K562 (cell line): Measurements from ENCODE around the gene CDK11B. TPM values are rescaled to one million over a fixed set of nuclear protein-coding genes. Genes with fewer than 3 reads are reported as not detected.

ENCODE experiments used
- C11orf30 ChIP-seq: fragments of 450-650 bp; IDR thresholded peaks from 2 replicates; pipeline ENCODE4 v1.6.1; 2016; ENCODE audit warnings: low read depth, mild to moderate bottlenecking
- CTBP1 ChIP-seq: fragments of 450-650 bp; IDR thresholded peaks from 2 replicates; pipeline ENCODE4 v1.6.1; 2016; ENCODE audit warnings: borderline replicate concordance
- EP400 ChIP-seq: fragments of 450-650 bp; IDR thresholded peaks from 2 replicates; pipeline ENCODE4 v1.6.1; 2017; ENCODE audit warnings: antibody characterized with exemption, mild to moderate bottlenecking, moderate library complexity
- ETV5 ChIP-seq: sonication (generic); formaldehyde crosslinking; IDR thresholded peaks from 2 replicates; pipeline ENCODE4 v1.4.0; 2020; ENCODE audit warnings: low read depth, mild to moderate bottlenecking, missing genetic modification reagents
- FOXK2 ChIP-seq, 2 experiments: fragments of 450-650 bp; IDR thresholded peaks in 1 of 2; conservative IDR thresholded peaks in 1 of 2; 2 replicates each; pipeline ENCODE4 v1.6.1; 2016; ENCODE audit warnings: low read depth in 2 of 2, mild to moderate bottlenecking in 1 of 2
- GABPA ChIP-seq: fragments of 200-800 bp; sonication (Bioruptor generic); conservative IDR thresholded peaks from 2 replicates; pipeline ENCODE4 v1.6.1; 2016; ENCODE audit warnings: low read depth, missing genetic modification characterization, missing compliant biosample characterization
- HCFC1 ChIP-seq: IDR thresholded peaks from 2 replicates; pipeline ENCODE4 v1.6.1; 2012; ENCODE audit warnings: low read depth, low read length, improper control_type of control experiment
- NCOA2 ChIP-seq, 2 experiments: fragments of 450-650 bp; IDR thresholded peaks; 2 replicates each; pipeline ENCODE4 v1.6.1; 2018; ENCODE audit warnings: mild to moderate bottlenecking in 2 of 2, moderate library complexity in 1 of 2; ENCODE audit not compliant: partially characterized antibody in 2 of 2
- NFIC ChIP-seq: fragments of 450-650 bp; IDR thresholded peaks from 2 replicates; pipeline ENCODE4 v1.6.1; 2017; ENCODE audit warnings: mild to moderate bottlenecking, inconsistent platforms
- NR2C1 ChIP-seq, 2 experiments: fragments of 450-650 bp; IDR thresholded peaks; 2 replicates each; pipeline ENCODE4 v1.6.1; 2017; ENCODE audit warnings: mild to moderate bottlenecking in 2 of 2, antibody characterized with exemption in 1 of 2, inconsistent platforms in 1 of 2, missing compliant biosample characterization in 1 of 2, missing genetic modification characterization in 1 of 2
- NRF1 ChIP-seq, 2 experiments: fragments of 450-650 bp; IDR thresholded peaks in 1 of 2; conservative IDR thresholded peaks in 1 of 2; 2 replicates each; pipeline ENCODE4 v1.6.1; 2014; ENCODE audit warnings: mild to moderate bottlenecking in 2 of 2
- ZKSCAN1 ChIP-seq: fragments of 150-350 bp; IDR thresholded peaks from 2 replicates; pipeline ENCODE4 v1.6.1; 2016; ENCODE audit warnings: low read depth, low read length
- ZSCAN29 ChIP-seq: fragments of 450-650 bp; IDR thresholded peaks from 2 replicates; pipeline ENCODE4 v1.6.1; 2017
- polyA plus RNA-seq, 8 experiments: library from polyadenylated mRNA; depleted of rRNA in 4 of 8; stranded (reverse) in 5 of 8; unstranded in 3 of 8; fragments of >200 nt; fragmentation: Nextera tagmentation in 2 of 8; fragmentation: Illumina TruSeq in 1 of 8; extraction: Ambion mirVana in 2 of 8; extraction: Trizol in 1 of 8; gene quantifications; 2 replicates each; pipeline versions ENCODE4 v1.2.1 to v1.2.3, GENCODE V29; 2011 to 2014; ENCODE audit warnings: inconsistent platforms in 1 of 8, missing spikeins in 1 of 8
- total RNA-seq, 7 experiments: library from RNA; depleted of rRNA in 6 of 7; stranded (reverse); fragments of >200 nt in 6 of 7; fragmentation: Illumina TruSeq in 2 of 7; extraction: Trizol in 2 of 7; gene quantifications; 2 replicates each; pipeline versions ENCODE4 v1.2.1 to v1.2.3, GENCODE V29; 2011 to 2021; ENCODE audit warnings: low replicate concordance in 1 of 7
- TF ChIP-seq, protein P1 (sequence below): sonication (generic); formaldehyde crosslinking; IDR thresholded peaks from 2 replicates; pipeline ENCODE4 v1.8.1; 2023; ENCODE audit warnings: mild to moderate bottlenecking, missing genetic modification reagents
- TF ChIP-seq, protein P2 (sequence below): fragments of 250-450 bp; sonication (Bioruptor Pico); IDR thresholded peaks from 2 replicates; pipeline ENCODE4 v1.4.0; 2020; ENCODE audit warnings: borderline replicate concordance

The CDK11B gene
- total and polyA plus RNA-seq, 9 of the 15 experiments (the other 6 are each of a cell fraction or from before 2014, with no cell fraction given), result 2.8 to 52.2 (median 19.5) TPM

DNA sequence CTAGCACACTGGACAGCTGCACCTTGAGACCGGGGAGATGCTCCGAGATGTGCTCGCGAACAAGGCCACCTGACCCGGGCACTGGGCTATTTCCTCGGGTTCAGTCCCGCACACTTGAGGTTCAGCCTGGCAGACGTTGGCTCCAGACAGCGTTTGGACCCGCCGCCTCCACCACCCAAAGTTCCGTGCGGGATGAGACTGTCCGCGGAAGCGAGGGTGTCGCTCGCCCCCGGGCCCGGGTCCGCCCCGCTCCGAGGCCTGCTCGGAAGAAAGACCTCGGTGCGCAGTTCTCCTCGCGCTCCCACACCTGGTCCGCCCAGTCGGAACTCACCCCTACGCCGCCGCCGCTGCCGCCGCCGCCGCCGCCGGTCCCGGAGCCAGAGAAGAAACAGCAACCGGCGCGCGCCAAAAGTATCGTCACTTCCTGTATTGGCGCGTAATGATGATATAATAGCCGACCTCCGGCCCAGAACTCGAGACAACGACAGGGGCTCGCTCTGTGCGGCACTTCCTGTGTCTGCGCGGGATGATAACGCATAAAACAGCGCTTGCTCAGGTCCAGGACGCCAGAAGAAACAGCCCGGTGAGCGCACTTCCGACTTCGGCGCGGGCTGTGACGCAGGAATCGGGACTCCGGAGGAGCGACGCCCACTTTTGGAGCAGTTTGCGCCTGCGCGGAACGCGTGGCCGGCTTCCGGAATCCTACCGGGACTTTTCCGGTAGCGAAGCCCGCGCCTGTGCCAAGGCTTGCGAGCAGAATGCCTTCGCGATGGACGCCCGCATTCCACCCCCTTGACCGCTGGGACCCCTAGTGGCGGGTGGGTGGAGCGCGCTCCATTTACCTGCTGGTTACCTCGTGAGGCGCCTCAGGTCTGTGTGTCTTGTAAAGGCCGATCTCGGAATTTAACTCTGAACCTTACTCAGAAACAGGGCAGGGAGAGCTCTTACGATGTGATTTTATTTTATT, at the start of gene CDK11B (continued):
- TF ChIP-seq FOXK2 (conservative IDR thresholded peaks at IDR 0.05 in 1 of 2, IDR thresholded peaks at IDR 0.05 in 1 of 2; ENCODE audit: low read depth in 2 of 2), result peak; percentile 96 to 99
- TF ChIP-seq, protein P1, sequence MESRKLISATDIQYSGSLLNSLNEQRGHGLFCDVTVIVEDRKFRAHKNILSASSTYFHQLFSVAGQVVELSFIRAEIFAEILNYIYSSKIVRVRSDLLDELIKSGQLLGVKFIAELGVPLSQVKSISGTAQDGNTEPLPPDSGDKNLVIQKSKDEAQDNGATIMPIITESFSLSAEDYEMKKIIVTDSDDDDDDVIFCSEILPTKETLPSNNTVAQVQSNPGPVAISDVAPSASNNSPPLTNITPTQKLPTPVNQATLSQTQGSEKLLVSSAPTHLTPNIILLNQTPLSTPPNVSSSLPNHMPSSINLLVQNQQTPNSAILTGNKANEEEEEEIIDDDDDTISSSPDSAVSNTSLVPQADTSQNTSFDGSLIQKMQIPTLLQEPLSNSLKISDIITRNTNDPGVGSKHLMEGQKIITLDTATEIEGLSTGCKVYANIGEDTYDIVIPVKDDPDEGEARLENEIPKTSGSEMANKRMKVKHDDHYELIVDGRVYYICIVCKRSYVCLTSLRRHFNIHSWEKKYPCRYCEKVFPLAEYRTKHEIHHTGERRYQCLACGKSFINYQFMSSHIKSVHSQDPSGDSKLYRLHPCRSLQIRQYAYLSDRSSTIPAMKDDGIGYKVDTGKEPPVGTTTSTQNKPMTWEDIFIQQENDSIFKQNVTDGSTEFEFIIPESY (CRISPR knock-in tag), result peak; percentile 80
- peak; percentile 85 for TF ChIP-seq HCFC1
- TF ChIP-seq ZKSCAN1, result peak; percentile 61; the same call in 1 of the 2 replicates
- peak; percentile 66; the same call in 1 of the 2 replicates for TF ChIP-seq CTBP1
- peak; percentile 93 to 94 for TF ChIP-seq NRF1 (conservative IDR thresholded peaks at IDR 0.05 in 1 of 2, IDR thresholded peaks at IDR 0.05 in 1 of 2)
- TF ChIP-seq, protein P2, sequence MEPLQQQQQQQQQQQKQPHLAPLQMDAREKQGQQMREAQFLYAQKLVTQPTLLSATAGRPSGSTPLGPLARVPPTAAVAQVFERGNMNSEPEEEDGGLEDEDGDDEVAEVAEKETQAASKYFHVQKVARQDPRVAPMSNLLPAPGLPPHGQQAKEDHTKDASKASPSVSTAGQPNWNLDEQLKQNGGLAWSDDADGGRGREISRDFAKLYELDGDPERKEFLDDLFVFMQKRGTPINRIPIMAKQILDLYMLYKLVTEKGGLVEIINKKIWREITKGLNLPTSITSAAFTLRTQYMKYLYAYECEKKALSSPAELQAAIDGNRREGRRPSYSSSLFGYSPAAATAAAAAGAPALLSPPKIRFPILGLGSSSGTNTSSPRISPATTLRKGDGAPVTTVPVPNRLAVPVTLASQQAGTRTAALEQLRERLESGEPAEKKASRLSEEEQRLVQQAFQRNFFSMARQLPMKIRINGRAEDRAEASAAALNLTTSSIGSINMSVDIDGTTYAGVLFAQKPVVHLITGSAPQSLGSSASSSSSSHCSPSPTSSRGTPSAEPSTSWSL (CRISPR knock-in tag), result 0 out of 2 replicates have a peak, but pooled peaks have one; percentile 23
- TF ChIP-seq NCOA2 (IDR thresholded peaks at IDR 0.05; ENCODE audit: partially characterized antibody in 2 of 2), result peak in 1 of 2 experiments; percentile 23
- peak; percentile 100 for TF ChIP-seq C11orf30
- 0 out of 2 replicates have a peak, but pooled peaks have one; percentile 38 for TF ChIP-seq ZSCAN29
- peak; percentile 94 for TF ChIP-seq EP400
- TF ChIP-seq NR2C1 (IDR thresholded peaks at IDR 0.05), result peak; percentile 88
- peak; percentile 94 for TF ChIP-seq NR2C1 (tag; IDR thresholded peaks at IDR 0.05)
- peak; percentile 92 for TF ChIP-seq GABPA (tag)
- TF ChIP-seq NFIC, result peak; percentile 26; the same call in 1 of the 2 replicates
- TF ChIP-seq ETV5 (CRISPR knock-in tag), result peak; percentile 84
